HG03139 (cell line): ENCODE results near the gene CARTPT.

Source experiments
- ATAC-seq: cut with Tn5 transposase; IDR thresholded peaks from one replicate; pipeline ENCODE4 v1.9.1; 2021; ENCODE audit not compliant: unreplicated experiment

CARTPT gene

GRCh38 chr5:71719063-71719964 lies at the start of gene CARTPT:
CARTPT (plus strand) TSS chr5:71719275; CDS start chr5:71719294, 19 bp downstream.
- ATAC-seq: no peak

GRCh38 chr5:71677977-71678376 lies 41.1 kb upstream of the CARTPT start:
- no peak for ATAC-seq

DNA sequence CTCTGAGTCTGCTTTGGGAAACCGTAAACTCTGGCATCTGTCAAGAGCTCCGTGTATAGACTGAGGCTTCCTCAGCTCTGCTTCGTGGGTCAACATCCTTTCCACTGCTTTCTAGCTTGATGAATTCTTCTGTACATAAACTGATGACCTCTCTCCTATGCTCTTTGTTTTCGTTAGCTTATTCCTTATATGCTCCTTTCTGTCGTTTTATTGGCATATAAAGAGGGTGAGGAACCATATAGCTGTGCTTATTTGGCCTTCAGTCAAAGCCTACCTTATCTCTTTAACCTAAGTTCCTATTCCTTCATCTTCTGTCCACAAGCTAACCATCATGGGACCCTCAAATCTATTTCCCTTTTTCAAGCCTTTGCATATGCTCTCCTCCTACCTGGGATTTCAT lies 39.4 kb upstream of the CARTPT start:
- ATAC-seq: no peak

DNA sequence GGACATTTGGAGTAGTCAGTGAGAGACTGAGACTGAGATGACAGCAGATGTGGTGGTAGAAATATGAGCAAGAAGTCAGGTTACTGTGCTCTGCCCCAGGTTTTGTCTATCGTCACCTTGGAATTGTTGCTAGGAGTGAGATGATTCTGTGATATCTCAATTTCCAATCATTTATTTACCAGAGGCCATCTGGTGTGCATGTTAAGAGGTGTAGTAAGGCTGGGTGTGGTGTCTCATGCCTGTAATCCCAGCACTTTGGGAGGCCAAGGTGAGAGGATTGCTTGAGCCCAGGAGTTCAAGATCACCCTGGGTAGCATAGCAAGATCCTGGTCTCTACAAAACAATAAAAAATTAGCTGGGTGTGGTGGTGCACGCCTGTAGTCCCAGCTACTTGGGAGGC lies 38.6 kb upstream of the CARTPT start:
- ATAC-seq: no peak

- no peak for ATAC-seq
Observed at GRCh38 chr5:71681296-71681695, 37.8 kb upstream of the CARTPT start.

- no peak for ATAC-seq
Observed at GRCh38 chr5:71684309-71684708, 34.8 kb upstream of the CARTPT start.

DNA sequence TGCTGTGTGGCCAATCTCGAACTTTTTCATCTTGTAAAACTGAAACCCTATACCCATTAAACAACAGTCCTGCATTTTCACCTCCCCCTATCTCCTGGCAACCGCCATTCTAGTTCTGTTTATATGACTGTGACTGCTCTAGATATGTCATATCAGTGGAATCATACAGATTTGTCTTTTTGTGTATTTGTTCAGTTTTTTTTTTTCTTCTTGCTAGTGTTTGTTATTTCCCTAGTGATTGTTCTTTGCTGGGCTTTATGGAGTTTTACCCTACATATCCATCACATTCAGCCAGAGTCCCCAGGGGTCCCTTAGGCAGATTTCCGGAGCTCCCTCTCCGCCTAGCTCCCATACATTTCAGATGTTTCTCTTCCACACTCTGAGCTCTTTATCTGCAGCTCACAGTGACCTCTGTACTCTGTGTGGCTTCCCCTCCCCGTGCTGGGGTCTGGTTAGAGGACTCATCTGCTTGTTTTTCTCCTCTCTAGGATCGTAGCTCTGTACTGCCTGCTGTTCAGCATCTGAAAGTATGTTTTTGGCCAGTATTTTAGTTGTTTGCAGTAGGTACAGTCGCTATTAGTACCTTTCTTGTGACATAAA lies 25.1 kb upstream of the CARTPT start:
- ATAC-seq: no peak

GRCh38 chr5:71695071-71695470 lies 24.0 kb upstream of the CARTPT start:
- ATAC-seq: no peak

GRCh38 chr5:71695595-71695994 lies 23.5 kb upstream of the CARTPT start:
- ATAC-seq: no peak

- no peak for ATAC-seq
Observed at GRCh38 chr5:71697967-71698366, 21.1 kb upstream of the CARTPT start.

DNA sequence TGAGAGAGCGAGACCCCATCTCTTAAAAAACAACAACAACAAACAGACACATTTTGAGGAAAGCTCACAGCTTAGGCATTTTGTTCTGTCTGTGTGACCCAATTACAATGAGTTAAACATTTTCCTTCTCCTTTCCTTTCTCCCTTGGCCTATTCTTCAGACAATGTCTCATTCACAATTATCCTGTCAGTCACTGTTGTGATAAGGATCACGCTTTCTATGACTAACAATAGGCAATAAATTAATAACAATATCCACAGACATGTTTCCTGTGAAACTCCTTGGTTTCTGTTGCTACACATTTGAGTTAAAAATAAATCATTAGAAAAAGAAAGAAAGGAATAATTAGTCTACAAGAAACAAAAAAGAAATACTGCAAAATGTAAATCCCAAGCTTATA lies 19.8 kb upstream of the CARTPT start:
- ATAC-seq: no peak

DNA sequence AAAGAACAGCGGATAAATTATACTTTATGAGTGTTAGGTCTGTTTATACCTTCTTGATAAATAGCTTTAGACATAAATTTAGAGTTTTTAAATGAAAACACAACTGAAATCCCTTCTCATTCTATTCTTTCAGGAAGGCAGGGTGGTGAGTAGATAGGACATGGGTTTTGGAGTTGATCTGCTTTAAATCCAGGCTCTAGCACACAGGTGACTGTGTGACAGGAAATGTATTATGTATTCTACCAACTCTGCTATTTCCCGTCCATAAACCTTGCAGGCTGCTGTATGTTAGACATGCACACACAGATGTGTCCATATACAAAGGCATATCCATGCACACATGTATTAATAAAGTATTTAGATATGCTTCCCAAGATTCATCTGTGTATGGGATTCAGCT lies 19.3 kb upstream of the CARTPT start:
- no peak for ATAC-seq

- no peak for ATAC-seq
Observed at GRCh38 chr5:71700803-71701202, 18.3 kb upstream of the CARTPT start.

GRCh38 chr5:71701407-71701806 lies 17.7 kb upstream of the CARTPT start:
- no peak for ATAC-seq

GRCh38 chr5:71703941-71704340 lies 15.1 kb upstream of the CARTPT start:
- no peak for ATAC-seq

DNA sequence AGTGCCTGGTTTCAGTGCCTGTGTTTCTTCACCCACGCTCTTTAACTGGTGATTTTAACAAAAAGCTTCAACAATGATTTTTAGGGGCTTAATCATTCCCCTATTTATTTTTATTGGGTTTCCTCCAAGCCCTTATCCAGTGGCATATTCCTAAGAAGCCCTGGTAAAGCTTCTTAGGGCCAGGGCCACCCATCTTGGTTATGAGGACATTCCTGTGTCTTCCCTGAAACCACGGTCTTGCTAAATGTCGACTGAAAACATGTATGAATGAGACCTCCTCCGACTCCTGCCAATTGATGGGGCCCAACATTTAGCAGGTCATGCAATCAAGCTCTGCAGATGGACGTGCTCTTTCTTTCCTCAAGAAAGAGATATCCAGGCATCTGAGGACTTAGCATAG lies 13.7 kb upstream of the CARTPT start:
- ATAC-seq: no peak

DNA sequence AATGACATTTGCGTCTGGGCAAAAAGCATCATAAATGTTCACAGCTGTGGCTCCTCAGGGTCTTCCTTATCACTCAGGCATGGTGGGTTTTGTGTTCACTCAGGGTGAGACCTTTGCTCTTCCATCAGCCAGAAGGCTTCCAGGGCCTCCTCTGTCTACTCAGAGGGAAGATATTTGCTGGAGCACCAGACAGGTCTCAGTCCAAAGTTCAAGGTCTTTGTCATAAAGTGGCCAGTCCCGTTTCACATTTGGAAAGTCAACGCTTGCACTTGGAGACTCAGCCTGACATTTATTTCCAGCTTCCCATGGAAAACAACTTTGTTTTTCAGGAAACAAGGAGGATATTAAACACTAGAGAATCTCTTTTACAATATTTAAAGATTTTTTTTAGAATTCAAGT lies 12.2 kb upstream of the CARTPT start:
- ATAC-seq: no peak

DNA sequence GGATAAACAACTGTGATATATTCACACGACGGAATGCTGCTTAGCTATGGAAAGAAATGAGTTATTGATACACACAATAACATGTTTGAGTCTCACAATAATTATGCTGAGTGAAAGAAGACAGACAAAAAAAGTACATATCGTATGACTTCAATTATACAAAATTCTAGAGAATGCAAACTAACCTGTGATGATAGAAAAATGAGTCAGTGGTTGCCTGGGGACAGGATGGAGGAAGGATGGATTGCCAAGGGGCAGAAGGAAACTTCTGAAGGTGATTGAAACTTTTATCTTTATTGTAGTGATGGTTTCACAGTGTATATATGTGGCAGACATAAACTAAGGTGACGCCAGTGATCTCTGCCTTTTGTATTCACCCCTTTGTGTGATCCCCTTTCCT lies 7.5 kb upstream of the CARTPT start:
- ATAC-seq: no peak

- ATAC-seq: no peak
Observed at GRCh38 chr5:71714911-71715310, 4.2 kb upstream of the CARTPT start.

DNA sequence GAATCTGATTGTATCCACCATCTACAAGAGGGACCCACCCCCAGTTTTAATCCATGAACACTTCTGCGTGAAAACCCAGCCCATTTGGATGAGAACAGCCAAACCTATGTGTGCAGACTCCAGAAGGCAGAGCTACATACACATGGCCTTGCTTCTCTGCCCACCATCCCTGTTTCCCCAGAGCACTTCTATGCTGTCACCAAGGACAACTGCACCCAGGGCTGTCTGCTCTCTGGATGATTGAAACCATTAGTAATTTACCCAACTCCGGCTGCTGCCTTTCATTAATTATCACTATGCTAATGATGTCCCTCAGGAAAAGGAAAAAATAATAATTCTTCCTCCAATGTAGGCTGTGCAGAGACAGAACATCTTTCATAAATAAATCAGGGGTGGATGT lies 8.9 kb downstream of the CARTPT start:
- no peak for ATAC-seq

GRCh38 chr5:71731015-71731414 lies 11.9 kb downstream of the CARTPT start:
- ATAC-seq: no peak

GRCh38 chr5:71732011-71732410 lies 12.9 kb downstream of the CARTPT start:
- ATAC-seq: no peak

GRCh38 chr5:71734141-71734540 lies 15.1 kb downstream of the CARTPT start:
- ATAC-seq: no peak
